SKM-1 treated with dmso at 0.1 percent for 144 hours (cell line): Measurements from ENCODE around the gene CCBE1.
"Not testable (repeated sequence)": the region's sequence is repeated elsewhere in the genome, so short reads cannot be mapped to it uniquely, and the experiment has no call there.

Source experiments
- DNase-seq: peaks from one replicate; lab custom pipeline; 2025; ENCODE audit not compliant: unreplicated experiment; lab: John Stamatoyannopoulos, UW

Gene CCBE1

GRCh38 chr18:59715966-59716369, 18.7 kb upstream of the CCBE1 start:
- DNase-seq: no peak

- DNase-seq: no peak
Measured at GRCh38 chr18:59715445-59715844, 18.2 kb upstream of the CCBE1 start.

GRCh38 chr18:59714096-59714495, 16.9 kb upstream of the CCBE1 start:
- DNase-seq: not testable (repeated sequence)

- DNase-seq: no peak
Measured at GRCh38 chr18:59712311-59712710, 15.1 kb upstream of the CCBE1 start.

GRCh38 chr18:59708988-59709387, 11.8 kb upstream of the CCBE1 start:
- no peak for DNase-seq

GRCh38 chr18:59707306-59707705, 10.1 kb upstream of the CCBE1 start:
- no peak for DNase-seq

GRCh38 chr18:59706499-59706898, 9.3 kb upstream of the CCBE1 start:
- DNase-seq: no peak

- DNase-seq: no peak
Measured at GRCh38 chr18:59705145-59705544, 7.9 kb upstream of the CCBE1 start.

GRCh38 chr18:59704146-59704545, 6.9 kb upstream of the CCBE1 start:
- no peak for DNase-seq

- DNase-seq: no peak
Measured at GRCh38 chr18:59701272-59701671, 4.0 kb upstream of the CCBE1 start.

GRCh38 chr18:59700535-59700967, 3.3 kb upstream of the CCBE1 start:
- DNase-seq: no peak

GRCh38 chr18:59699750-59700534, 2.7 kb upstream of the CCBE1 start:
- no peak for DNase-seq

GRCh38 chr18:59699061-59699460, 1.8 kb upstream of the CCBE1 start:
- no peak for DNase-seq

- no peak for DNase-seq
Measured at GRCh38 chr18:59696311-59697235, 650 bp downstream of the CCBE1 start.

GRCh38 chr18:59695551-59695950, 1.7 kb downstream of the CCBE1 start:
- DNase-seq: no peak

GRCh38 chr18:59694824-59695223, 2.4 kb downstream of the CCBE1 start:
- DNase-seq: no peak

- no peak for DNase-seq
Measured at GRCh38 chr18:59691996-59692395, 5.2 kb downstream of the CCBE1 start.

GRCh38 chr18:59690996-59691395, 6.2 kb downstream of the CCBE1 start:
- no peak for DNase-seq

GRCh38 chr18:59690186-59690982, 6.8 kb downstream of the CCBE1 start:
- DNase-seq: no peak

- DNase-seq: no peak
Measured at GRCh38 chr18:59689756-59690155, 7.5 kb downstream of the CCBE1 start.

GRCh38 chr18:59686260-59686659, 11.0 kb downstream of the CCBE1 start:
- no peak for DNase-seq
